Measurements from ENCODE around the gene ZDHHC7. TPM values are rescaled to one million over a fixed set of nuclear protein-coding genes. Genes with fewer than 3 reads are reported as not detected.
A peak's percentile ranks its signal among the peaks of the same experiment; 100 is the strongest.

ZDHHC7 gene
- total and polyA plus RNA-seq, 9 of the 15 experiments (the other 6 are each of a cell fraction or from before 2014, with no cell fraction given) = 1.7 to 49.7 (median 37.4) TPM

- TF ChIP-seq, protein P1, sequence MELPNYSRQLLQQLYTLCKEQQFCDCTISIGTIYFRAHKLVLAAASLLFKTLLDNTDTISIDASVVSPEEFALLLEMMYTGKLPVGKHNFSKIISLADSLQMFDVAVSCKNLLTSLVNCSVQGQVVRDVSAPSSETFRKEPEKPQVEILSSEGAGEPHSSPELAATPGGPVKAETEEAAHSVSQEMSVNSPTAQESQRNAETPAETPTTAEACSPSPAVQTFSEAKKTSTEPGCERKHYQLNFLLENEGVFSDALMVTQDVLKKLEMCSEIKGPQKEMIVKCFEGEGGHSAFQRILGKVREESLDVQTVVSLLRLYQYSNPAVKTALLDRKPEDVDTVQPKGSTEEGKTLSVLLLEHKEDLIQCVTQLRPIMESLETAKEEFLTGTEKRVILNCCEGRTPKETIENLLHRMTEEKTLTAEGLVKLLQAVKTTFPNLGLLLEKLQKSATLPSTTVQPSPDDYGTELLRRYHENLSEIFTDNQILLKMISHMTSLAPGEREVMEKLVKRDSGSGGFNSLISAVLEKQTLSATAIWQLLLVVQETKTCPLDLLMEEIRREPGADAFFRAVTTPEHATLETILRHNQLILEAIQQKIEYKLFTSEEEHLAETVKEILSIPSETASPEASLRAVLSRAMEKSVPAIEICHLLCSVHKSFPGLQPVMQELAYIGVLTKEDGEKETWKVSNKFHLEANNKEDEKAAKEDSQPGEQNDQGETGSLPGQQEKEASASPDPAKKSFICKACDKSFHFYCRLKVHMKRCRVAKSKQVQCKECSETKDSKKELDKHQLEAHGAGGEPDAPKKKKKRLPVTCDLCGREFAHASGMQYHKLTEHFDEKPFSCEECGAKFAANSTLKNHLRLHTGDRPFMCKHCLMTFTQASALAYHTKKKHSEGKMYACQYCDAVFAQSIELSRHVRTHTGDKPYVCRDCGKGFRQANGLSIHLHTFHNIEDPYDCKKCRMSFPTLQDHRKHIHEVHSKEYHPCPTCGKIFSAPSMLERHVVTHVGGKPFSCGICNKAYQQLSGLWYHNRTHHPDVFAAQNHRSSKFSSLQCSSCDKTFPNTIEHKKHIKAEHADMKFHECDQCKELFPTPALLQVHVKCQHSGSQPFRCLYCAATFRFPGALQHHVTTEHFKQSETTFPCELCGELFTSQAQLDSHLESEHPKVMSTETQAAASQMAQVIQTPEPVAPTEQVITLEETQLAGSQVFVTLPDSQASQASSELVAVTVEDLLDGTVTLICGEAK (IDR thresholded peaks at IDR 0.05) = peak; percentile 18; the same call in 1 of the 2 replicates
- TF ChIP-seq, protein P1 (CRISPR knock-in tag; IDR thresholded peaks at IDR 0.05) = no peak
- TF ChIP-seq ZNF561 (CRISPR knock-in tag; conservative IDR thresholded peaks at IDR 0.05) (no peak), SMARCE1 (IDR thresholded peaks at IDR 0.05) (0 out of 2 replicates have a peak, but pooled peaks have one; percentile 17), TFAP4 (CRISPR knock-in tag; IDR thresholded peaks at IDR 0.05; ENCODE audit: borderline replicate concordance) (no peak), ZKSCAN8 (CRISPR knock-in tag; IDR thresholded peaks at IDR 0.05) (no peak), TAF1 (IDR thresholded peaks at IDR 0.05; ENCODE audit: control insufficient read depth, extremely low read depth, insufficient read depth, low read length, severe bottlenecking) (no peak), TRIM25 (IDR thresholded peaks at IDR 0.05; ENCODE audit: borderline replicate concordance) (no peak), PURB (CRISPR knock-in tag; IDR thresholded peaks at IDR 0.05; ENCODE audit: low read depth) (no peak), ZC3H8 (IDR thresholded peaks at IDR 0.05) (no peak), JUN (IDR thresholded peaks at IDR 0.05; ENCODE audit: borderline replicate concordance, low read depth, low read length) (no peak), JUN (CRISPR knock-in tag; IDR thresholded peaks at IDR 0.05; ENCODE audit: borderline replicate concordance) (no peak), GTF2F1 (IDR thresholded peaks at IDR 0.05; ENCODE audit: low read depth, low read length) (no peak), POLR3A (IDR thresholded peaks at IDR 0.05; ENCODE audit: borderline replicate concordance, extremely low read depth, insufficient read depth, insufficient read length) (no peak)
Measured at GRCh38 chr16:85010446-85010930, 847 bp downstream of the ZDHHC7 start (continued).

All from K562 (cell line).